Measurements from ENCODE around the gene DPP6. TPM values are rescaled to one million over a fixed set of nuclear protein-coding genes. Genes with fewer than 3 reads are reported as not detected.

Gene DPP6
- polyA plus RNA-seq, 1 donor (not counting 4 experiments of a cell fraction or from before 2014, with no cell fraction given) = not detected

DNA sequence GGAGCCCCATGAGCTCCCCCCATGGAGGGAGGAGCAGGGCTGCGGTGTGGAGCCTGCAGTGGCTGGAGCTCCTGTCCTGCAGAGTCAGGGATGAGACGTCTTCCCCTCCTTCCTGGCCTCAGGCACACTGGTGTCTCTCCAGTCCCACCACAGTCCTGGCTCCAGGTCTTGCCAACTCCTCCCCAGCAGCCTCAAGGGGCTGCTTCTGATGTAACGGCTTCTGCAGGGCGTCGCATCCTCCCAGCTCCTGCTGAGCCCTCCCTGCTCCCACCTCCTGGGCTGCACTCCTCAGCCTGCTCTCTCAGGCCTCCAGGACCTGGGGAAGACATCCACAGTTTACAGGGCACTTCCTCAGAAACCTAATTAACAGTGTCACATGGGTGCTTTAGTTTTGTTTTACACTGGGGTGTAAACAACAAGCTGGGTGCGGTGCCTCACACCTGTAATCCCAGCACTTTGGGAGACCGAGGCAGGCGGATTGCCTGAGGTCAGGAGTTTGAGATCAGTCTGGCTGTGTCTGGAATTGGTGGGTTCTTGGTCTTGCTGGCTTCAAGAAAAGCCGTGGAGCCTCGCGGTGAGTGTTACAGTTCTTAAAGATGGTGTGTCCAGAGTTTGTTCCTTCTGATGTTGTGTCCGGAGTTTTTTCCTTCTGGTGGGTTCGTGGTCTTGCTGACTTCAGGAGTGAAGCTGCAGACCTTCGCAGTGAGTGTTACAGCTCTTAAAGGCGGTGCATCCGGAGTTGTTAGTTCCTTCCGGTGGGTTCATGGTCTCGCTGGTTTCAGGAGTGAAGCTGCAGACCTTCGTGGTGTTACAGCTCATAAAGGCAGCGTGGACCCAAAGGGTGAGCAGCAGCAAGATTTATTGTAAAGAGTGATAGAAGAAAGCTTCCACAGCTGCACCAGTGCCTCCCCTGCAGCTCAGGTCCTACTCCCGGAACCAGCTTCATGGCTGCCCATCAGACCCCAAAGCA, 855.7 kb downstream of the DPP6 start:
- no peaks in the 10 kb centered on the region for H3K36me3 ChIP-seq (ENCODE audit: control insufficient read depth in 2 of 2, extremely low read depth in 1 of 2, insufficient read depth in 2 of 2, low read length in 2 of 2)
- dilution Hi-C loops (cut with MboI; ENCODE audit: extremely low pct_ligation_motif_present, low sequenced_read_pairs) = no loop called here
- no peak for TF ChIP-seq EZH2 (IDR thresholded peaks at IDR 0.05; ENCODE audit: low read length)
- TF ChIP-seq, protein P1, sequence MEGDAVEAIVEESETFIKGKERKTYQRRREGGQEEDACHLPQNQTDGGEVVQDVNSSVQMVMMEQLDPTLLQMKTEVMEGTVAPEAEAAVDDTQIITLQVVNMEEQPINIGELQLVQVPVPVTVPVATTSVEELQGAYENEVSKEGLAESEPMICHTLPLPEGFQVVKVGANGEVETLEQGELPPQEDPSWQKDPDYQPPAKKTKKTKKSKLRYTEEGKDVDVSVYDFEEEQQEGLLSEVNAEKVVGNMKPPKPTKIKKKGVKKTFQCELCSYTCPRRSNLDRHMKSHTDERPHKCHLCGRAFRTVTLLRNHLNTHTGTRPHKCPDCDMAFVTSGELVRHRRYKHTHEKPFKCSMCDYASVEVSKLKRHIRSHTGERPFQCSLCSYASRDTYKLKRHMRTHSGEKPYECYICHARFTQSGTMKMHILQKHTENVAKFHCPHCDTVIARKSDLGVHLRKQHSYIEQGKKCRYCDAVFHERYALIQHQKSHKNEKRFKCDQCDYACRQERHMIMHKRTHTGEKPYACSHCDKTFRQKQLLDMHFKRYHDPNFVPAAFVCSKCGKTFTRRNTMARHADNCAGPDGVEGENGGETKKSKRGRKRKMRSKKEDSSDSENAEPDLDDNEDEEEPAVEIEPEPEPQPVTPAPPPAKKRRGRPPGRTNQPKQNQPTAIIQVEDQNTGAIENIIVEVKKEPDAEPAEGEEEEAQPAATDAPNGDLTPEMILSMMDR (optimal IDR thresholded peaks at IDR 0.05 in 1 of 3, IDR thresholded peaks at IDR 0.05 in 1 of 3, conservative IDR thresholded peaks at IDR 0.05 in 1 of 3; ENCODE audit: extremely low read depth in 1 of 3, insufficient read depth in 2 of 3, low read length in 3 of 3) = no peak

DNA sequence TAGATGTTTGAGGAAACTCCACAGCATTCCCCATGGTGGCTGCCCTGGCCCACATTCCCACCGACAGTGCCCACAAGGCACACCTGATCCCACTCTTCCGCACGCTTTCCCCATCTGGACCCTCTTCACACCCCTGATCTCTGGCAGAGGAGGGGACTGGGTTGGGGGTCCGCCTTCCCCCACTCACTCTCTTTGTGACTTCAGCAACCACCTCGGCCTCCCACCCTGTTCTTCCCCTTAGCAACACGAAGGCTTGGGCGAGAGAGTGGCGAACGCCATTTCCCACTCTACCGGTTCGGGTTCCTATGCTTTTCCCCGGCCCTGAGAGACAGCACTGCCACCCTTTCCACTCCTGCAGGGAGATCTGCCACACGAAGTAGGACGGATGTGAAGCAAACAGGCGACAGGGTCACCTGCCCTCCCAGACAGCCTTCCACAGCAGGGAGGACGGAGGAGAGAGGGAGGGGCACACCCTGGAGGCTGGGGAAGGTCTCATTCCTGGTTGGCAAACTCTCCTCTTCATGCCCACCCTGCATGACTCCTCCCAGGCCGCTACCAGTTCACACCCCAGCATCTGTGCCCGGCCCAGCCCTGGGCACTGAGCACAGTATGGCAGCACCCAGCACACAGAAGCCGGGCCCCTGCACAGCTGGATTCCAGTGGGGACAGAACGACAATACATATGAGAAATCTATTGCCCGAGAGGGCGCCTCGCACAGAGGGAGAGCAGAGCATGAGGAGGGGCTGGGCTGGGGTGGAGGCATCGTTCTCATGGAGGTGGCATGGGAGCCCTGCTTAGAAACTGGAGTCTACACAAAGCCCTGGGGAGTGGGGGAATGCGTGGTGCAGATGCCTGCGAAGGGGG, 857.3 kb downstream of the DPP6 start:
- no peaks in the 10 kb centered on the region for H3K36me3 ChIP-seq (ENCODE audit: control insufficient read depth in 2 of 2, extremely low read depth in 1 of 2, insufficient read depth in 2 of 2, low read length in 2 of 2)
- no peaks in the 10 kb centered on the region for H3K4me1 ChIP-seq (ENCODE audit: control insufficient read depth, extremely low read depth, insufficient read depth, low read length)
- H3K9ac ChIP-seq (ENCODE audit: control insufficient read depth, extremely low read depth, insufficient read depth, low read length) = no peak overlapping the region
- no peaks in the 10 kb centered on the region for H4K20me1 ChIP-seq (ENCODE audit: control insufficient read depth, extremely low read depth, insufficient read depth, low read length)
- H3K79me2 ChIP-seq (ENCODE audit: control insufficient read depth, insufficient read depth, low read length) = no peaks in the 10 kb centered on the region
- peaks cover 2% of the 10 kb centered on the region for H3K9me3 ChIP-seq (ENCODE audit: control insufficient read depth, low read depth, low read length)
- TF ChIP-seq, protein P1 (optimal IDR thresholded peaks at IDR 0.05 in 1 of 3, IDR thresholded peaks at IDR 0.05 in 1 of 3, conservative IDR thresholded peaks at IDR 0.05 in 1 of 3; ENCODE audit: extremely low read depth in 1 of 3, insufficient read depth in 2 of 3, low read length in 3 of 3) = no peak
- no peak for TF ChIP-seq EZH2 (IDR thresholded peaks at IDR 0.05; ENCODE audit: low read length)
- no peak overlapping the region for H3K4me2 ChIP-seq (ENCODE audit: control insufficient read depth, extremely low read depth, insufficient read depth, low read depth, low read length)
- H2AFZ ChIP-seq (ENCODE audit: control insufficient read depth, low read length) = no peak overlapping the region
- H3K4me3 ChIP-seq (ENCODE audit: control insufficient read depth in 2 of 3, extremely low read depth in 1 of 3, insufficient read depth in 2 of 3, low read depth in 1 of 3, low read length in 3 of 3) = no peak overlapping the region
- no peak overlapping the region for H3K27ac ChIP-seq (ENCODE audit: control insufficient read depth, insufficient read depth, low read length)
- no peak for DNase-seq (ENCODE audit: low read depth, low spot score)
- dilution Hi-C loops (cut with MboI; ENCODE audit: extremely low pct_ligation_motif_present, low sequenced_read_pairs) = no loop called here
- H3K9me1 ChIP-seq (ENCODE audit: control insufficient read depth, extremely low read depth, insufficient read depth, low read length) = no peaks in the 10 kb centered on the region
- FAIRE-seq = no peak
- peaks cover 7% of the 10 kb centered on the region for H3K27me3 ChIP-seq (ENCODE audit: control insufficient read depth, extremely low read depth, insufficient read depth, low read length)

More for the DNA sequence above, 855.7 kb downstream of the DPP6 start:
- H3K9me1 ChIP-seq (ENCODE audit: control insufficient read depth, extremely low read depth, insufficient read depth, low read length) = no peaks in the 10 kb centered on the region
- H3K4me2 ChIP-seq (ENCODE audit: control insufficient read depth, extremely low read depth, insufficient read depth, low read depth, low read length) = no peak overlapping the region
- H3K4me1 ChIP-seq (ENCODE audit: control insufficient read depth, extremely low read depth, insufficient read depth, low read length) = no peaks in the 10 kb centered on the region
- no peak overlapping the region for H3K27ac ChIP-seq (ENCODE audit: control insufficient read depth, insufficient read depth, low read length)
- no peak for DNase-seq (ENCODE audit: low read depth, low spot score)
- H3K4me3 ChIP-seq (ENCODE audit: control insufficient read depth in 2 of 3, extremely low read depth in 1 of 3, insufficient read depth in 2 of 3, low read depth in 1 of 3, low read length in 3 of 3) = no peak overlapping the region
- peaks cover 2% of the 10 kb centered on the region for H3K9me3 ChIP-seq (ENCODE audit: control insufficient read depth, low read depth, low read length)
- H3K27me3 ChIP-seq (ENCODE audit: control insufficient read depth, extremely low read depth, insufficient read depth, low read length) = no peaks in the 10 kb centered on the region
- no peak overlapping the region for H2AFZ ChIP-seq (ENCODE audit: control insufficient read depth, low read length)
- H3K9ac ChIP-seq (ENCODE audit: control insufficient read depth, extremely low read depth, insufficient read depth, low read length) = no peak overlapping the region
- no peaks in the 10 kb centered on the region for H3K79me2 ChIP-seq (ENCODE audit: control insufficient read depth, insufficient read depth, low read length)
- FAIRE-seq = no peak
- no peaks in the 10 kb centered on the region for H4K20me1 ChIP-seq (ENCODE audit: control insufficient read depth, extremely low read depth, insufficient read depth, low read length)

All from keratinocyte (primary cell).